ENCODE results near the gene ANKMY1.

Gene ANKMY1

DNA sequence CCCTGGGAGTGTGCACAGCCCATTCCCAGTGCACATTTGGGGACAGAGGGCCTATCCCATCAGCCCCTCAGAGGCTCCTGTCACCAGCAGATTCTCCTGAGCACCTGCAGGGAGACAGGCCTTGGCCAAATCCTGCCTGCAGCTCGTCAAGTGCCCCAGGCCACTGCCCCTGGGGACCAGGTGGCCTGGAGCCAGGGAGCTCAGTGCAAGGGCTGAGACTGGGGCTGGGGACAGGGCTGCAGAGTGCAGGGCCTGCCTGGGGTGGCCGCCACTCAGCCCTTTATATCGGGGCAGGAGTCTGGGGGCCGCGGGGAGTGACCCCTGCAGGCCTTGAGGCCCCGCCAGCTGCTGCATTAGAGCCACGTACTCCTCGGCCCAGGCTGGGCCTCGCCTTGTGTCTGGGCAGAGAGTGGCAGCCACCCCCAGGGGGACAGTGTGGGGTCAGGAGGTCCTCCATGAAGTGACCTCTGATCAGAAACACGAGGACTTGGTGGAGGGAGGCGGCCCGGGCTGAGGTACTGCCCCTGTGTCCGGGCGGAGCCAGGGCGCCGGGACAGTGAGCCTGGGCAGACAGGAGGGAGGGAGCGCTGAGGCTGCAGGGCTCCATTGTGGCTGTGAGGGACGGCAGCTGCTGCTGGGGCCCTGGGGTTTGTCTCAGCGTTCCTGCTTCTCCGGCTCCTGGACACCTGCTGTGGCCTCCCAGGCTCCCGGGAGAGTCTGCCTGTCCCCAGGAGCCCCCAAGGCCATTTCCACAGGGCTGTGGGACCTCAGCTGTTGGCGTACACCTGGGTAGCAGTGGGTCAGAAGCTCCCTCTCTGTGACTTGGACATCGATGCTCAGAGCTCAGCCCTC is 98.2 kb downstream of the ANKMY1 start:
- DNase-seq (ENCODE audit: low read depth in 2 of 2), result no peak

DNA sequence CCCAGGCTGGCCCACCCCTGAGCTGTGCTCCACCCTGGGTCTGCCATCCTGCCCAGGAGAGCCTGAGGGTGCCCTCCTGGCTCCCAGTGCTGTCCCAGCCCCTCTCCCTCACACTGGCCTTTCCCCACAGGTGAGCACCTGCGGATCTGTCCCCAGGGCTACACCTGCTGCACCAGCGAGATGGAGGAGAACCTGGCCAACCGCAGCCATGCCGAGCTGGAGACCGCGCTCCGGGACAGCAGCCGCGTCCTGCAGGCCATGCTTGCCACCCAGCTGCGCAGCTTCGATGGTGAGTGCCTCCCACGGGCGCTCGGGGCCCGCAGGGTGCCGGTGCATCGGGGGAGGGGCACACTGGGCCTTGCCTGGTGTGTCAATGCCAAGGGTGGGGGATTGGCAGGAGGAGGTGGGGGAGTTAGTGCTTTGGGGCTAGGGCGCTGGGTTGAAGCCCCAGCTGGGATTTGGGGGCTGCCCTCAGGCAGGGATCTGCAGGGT is 98.8 kb downstream of the ANKMY1 start:
- no peak for DNase-seq (ENCODE audit: low read depth in 2 of 2)

DNA sequence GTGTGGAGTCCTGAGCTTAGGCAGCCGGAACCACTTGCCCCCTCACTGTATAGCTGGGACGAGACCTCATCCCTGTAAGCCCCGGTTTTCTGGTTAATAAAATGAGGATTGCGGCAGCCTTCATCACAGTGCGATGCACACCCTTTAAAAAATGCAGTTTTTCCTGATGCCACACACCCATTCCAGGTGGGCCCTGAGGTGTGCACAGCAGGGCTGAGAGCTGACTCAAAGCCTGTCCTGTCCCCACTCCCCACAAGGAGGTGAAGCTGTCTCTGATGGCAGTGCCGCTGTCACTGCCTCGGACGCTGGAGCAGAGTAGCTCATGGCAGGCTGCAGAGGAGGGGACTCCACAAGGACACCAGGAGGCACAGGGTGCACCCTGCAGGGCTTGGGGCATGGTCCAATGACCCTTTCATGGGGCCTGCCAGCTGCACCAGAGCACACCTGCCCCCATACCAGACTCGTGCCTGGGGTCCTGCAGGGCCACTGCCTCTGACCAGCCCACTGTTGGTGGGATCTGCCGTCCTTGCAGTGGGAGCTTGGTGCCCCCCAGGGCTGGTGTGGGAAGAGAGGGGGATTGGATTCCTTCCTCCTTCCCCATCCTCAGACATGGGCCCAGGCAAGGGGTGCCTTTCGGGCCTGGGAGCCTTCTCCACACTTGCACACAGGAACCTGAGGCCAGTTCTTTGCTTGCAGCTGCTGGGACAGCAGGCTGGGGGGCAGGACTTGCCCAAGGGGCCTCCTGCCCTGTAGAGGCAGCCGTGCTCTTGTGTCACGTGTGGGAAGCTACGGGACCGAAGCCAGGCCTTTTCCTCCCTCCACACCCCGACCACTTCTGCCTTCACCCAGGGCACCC is 99.5 kb downstream of the ANKMY1 start:
- DNase-seq (ENCODE audit: low read depth in 2 of 2), result no peak

DNA sequence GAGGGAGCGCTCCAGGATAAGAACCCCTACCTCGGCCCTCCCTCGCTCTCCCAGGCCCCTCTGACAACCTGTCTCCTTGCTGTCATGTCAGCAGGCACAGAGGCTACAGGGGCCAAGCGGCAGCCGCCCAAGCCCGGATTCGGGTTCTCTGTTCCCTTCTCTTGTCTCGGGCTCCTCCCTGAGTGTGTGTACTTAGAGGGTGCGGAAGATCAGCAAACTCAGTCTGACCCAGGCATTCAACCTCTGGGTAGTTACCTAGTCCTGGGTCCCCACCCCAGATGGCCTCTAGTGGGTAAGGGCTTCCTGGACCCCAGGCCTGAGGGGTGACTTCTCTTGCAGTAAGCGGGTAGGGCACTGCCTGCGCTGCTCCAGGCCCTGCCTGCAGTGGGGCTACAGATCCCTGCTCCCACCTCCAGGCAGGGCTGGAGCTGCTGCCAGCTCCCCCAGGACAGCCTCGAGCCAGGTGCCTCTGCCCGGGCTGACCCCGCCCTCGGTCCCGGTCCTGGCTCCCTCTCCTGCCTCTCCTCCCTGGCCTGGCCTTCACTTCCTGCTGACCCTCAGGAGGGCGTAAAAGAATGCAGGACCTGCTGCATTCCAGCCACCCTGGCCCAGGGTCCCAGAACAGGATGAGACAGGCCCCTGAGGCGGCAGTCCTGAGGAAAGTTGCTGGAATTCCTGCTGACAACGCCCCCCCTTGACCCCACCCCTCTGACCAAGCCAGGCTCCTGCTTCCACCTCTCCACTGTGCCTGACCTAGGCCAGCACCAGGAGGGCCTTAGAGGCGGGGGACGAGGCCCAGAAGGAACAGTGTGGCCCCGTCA is 100.4 kb downstream of the ANKMY1 start:
- no peak for DNase-seq (ENCODE audit: low read depth in 2 of 2)

DNA sequence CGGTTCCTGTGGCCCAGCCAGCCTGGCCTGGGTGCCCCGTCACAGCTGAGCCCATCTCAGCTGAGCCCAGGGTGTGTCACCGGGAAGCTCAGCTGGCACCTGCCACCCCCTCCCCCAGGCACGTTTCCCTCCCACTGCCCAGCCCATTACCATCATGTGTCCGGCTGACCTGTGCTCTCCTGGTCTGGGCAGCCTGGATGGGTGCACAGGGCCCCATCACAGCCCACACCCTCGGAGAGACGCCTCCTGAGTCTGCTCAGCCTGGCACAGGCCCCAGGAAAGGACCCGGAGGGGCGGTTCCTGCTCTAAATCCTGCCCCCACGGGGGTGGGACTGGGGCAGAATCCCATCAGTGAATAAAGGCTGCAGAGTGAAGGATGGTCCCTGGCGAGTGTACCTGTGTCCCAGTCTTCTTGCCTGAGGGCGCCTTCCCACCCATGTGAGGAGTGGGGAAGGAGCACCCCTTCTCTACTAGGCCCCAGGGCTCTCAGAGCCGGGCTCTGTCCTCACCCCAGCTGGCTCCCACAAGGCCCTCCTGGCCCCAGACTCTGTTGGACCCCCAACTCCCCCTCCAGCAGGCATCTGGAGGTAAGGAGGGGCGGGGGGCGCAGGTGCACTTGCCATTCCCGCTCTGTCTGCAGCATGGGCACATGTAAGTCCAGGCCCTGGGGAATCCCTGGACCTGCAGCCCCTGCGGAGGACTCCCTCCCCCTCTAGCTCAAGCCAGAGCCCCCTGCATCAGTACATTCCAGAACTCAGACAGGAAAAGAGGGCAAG is 101.2 kb downstream of the ANKMY1 start:
- DNase-seq (ENCODE audit: low read depth in 2 of 2), result no peak

DNA sequence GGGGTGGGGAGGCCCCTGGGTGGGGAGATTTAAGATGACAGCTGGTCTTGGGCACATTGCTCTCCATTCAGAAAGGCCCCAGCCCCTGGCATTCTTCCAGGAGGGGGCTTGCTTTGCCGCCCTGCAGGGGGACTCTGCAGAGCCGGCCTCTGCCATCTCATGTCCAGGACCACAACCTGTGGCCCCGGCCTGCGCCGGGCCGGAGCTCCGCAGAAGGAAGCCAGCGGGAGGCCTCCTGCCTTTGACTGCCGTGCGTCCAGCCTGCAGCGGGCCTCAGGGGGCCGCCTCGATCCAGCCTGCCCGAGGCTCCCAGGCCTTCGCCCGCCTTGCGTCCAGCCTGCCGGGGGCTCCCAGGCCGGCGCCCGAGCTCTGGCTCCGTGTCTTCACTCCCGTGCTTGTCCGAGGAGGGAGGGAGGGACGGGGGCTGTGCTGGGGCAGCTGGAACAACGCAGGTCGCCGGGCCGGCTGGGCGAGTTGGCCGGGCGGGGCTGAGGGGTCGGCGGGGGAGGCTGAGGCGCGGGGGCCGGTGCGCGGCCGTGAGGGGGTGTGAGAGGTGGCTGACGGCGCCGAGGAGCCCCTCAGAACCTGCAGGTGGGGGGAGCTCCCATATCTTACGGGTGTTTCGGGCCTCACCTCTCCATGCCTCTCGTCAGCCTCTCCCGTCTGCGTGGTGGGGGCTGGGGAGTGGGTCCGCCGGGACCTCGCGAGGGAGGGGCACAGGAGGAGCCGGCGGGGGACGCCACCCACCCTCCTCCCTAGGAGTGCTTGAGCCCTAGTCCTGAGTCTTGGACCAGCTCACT is 101.9 kb downstream of the ANKMY1 start:
- DNase-seq (ENCODE audit: low read depth in 2 of 2), result no peak

DNA sequence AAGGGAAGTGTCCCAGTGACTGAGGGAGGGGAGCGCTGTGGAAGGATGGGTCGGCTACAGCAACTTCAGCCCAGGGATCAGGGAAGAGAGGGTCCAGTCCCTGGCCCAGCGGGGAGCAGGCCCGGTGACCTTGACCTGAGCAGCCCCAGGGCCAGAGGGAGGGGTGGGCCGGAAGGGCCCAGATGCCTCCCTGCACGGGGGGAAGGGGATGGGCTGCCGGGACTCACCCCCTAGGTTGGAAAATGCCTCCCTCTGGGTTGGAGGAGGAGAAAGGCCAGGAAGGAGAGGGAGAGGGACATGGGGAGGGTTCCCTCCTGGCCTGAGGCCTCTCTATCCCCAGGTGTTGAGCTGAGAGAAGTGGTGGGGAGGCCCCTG is 102.5 kb downstream of the ANKMY1 start:
- DNase-seq (ENCODE audit: low read depth in 2 of 2), result no peak

DNA sequence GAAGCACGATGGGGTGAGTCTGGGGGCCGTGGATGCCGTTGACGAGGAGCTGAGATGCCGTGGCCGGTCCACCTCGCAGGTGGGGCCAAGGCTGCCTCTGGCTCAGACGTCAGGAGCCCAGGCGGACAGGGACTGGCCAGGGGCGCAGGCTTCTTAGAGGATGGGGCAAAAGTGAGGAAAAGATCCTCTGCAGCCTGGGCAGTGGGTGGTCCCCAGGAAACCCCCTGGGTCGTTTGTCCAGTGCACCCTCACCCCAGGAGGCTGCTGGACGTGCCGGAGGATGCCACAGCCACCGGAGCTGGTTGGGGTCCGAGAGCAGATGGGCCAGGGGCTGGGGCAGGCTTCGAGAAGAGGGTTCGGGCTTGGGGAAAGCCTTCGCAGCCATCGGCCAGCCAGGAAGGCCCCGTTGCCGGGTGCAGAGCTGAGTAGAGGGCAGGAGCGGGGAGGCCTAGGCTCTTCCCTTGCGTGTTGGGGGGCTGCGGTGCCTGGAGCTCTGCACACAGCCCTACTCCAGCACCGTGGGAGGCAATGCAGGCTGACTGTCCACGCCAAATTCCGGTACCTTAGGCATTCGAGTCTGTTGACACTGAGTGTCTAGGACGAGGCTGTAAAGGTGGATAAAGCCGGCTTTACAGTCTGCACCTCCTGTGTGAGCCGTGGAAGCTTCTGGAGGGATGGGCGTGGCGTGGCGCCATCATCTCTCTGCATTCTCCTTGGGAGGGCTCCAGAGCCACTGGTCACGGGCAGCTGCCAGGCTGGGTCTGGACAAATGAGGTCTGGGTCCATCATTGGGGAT is 103.5 kb downstream of the ANKMY1 start:
- no peak for DNase-seq (ENCODE audit: low read depth in 2 of 2)

DNA sequence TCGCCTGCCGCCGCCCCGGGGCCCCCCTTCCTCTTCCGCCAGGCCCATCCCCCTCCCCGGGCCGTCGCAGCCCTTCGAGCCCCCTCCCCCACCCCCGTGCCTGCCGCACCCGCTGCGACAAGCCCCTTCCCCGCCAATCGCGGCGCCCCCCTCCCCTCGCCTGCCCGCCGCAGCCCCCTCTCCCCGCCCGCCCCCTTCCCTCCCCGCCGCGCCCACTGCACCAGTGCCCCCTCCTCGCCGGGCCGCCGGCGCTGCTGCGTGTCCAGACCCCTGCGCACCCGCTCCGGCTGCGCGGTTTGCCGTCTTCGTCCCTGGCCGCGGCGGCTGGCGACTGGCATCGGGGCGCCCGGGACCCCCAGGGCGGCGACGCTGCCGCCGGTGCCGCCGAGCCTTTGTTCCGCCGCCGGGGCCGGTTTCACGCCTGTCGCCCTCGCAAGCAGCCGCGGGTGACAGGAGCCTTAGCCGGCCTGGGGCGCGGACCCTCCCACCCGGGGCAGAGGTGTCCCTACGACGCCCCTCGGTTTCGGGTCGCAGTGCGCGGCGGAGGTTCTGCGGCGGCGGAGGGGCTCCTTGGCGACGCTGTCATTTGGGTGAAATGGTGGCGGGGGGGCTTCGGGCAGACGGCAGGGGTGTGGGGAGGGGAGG is 104.2 kb downstream of the ANKMY1 start:
- no peak for DNase-seq (ENCODE audit: low read depth in 2 of 2)

DNA sequence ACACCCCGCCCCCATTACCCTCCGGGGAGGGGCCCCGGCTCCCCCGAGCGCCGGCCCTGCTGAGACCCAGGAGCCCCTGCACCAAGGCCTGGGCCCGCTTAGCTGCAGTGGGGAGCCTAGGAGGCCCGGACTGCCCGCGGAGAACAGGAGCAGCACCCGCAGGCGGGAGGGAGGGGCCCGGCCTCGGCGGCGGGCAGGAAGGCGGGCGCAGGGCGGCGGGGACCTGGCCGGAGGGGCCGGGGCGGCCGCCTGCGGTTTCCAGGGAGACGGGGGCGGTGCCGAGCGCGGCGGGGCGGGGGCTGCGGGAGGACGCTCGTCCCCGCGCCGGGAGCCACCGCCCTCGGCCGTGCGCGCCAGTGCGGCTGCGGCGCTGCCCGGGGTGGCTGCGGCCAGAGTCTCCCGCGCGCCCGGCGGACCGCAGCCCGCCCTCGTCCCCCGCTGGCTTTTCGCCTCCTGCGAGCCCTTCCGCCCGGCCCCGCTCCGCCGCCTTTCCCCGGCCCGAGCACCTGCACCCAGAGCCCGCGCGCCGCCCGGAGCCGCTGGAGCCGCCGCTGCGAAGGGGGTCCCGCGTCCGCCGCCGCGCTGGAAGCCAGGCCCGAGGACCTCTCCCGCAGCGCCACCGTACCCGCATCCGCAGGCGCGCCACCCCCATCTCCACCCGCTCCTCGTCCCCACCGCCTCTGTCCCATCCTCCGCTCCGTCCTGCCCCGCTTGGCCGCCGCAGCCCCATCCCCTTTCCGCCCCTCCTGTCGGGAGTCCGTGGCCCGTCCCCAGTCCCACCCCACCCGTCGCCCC is 105.1 kb downstream of the ANKMY1 start:
- DNase-seq (ENCODE audit: low read depth in 2 of 2), result no peak

DNA sequence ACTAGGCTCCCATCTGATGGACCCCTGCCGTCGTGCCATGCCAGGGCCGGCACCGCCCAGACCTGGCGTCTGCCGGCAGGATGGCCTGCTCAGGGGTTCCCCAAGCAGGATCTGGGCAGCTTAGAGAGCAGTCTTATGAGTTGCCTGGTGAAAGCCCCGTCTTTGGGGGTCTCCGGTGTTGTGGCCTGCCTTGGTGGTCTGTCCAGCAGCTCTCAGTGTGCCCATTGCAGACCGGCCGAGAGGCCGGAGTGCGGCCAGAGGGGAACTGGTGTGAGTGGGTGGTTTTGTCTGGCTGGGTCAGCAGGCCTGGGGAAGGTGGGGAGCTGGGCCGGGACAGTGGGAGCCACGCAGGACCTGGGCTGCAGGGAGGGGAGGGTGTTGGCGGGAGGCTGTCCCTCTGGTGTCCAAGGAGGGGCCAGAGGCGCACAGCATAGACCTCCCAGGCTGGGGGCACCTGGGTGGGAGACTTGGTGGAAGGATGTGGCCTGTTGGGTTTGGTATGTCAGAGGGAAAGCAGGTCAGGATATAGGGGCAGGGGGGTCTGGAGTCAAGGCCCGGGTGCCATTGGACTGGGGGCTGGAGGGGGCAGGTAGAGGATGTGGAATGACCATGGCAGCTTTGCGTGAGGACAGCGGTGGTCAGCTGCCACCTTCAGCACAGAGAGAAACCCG is 105.9 kb downstream of the ANKMY1 start:
- no peak for DNase-seq (ENCODE audit: low read depth in 2 of 2)

DNA sequence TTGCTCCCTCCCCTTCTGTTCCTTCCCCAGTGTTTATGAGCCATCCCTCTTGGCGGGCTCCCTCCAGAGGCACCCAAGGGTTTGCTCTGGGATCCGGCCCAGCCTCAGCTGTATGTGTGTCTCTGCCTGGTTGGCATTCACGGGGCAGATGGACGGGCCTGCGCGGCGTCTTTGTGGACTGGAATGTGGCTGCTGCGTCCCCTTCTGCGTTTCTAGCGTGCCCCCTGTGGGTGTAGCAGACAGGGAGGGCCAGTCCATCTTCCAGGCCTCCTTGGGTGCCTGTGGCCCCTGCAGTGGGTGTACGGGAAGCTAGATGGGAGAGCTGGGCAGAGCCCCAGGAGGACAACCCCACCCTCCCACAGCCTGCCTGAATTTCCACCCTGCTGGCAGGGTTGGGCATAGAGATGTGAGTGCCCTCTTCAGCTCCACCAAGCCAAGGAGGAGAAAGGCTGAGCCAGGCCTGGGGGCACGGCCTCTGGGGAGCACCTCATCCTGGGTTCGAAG is 106.6 kb downstream of the ANKMY1 start:
- no peak for DNase-seq (ENCODE audit: low read depth in 2 of 2)

DNA sequence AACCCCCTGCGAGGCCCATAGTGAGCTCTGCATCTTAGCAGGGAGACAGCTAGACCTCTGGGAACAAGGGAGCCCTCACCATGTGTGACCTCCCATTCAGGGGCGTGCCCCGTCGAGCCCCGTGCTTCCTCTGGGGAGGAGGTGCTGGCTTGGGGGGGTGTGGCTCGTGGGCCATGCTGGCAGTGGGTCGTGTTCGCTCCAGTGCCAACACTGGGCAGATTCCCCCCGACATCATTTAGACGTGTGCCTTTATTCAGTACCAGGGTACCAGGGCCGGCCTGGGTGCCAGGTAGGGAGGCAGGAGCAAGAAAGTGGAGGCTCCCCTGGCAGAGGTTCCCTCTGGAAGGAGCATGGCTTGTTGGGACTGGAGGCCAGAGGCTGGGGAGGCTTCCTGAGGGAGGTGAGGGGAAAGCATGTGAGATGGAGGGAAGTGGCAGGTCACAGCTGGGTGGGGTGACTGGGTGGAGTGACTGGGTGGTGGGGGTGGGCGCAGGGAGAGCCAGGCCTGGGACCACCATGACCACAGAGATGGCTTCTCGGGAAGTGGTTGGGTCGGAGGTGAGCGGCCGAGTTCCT is 107.2 kb downstream of the ANKMY1 start:
- no peak for DNase-seq (ENCODE audit: low read depth in 2 of 2)

DNA sequence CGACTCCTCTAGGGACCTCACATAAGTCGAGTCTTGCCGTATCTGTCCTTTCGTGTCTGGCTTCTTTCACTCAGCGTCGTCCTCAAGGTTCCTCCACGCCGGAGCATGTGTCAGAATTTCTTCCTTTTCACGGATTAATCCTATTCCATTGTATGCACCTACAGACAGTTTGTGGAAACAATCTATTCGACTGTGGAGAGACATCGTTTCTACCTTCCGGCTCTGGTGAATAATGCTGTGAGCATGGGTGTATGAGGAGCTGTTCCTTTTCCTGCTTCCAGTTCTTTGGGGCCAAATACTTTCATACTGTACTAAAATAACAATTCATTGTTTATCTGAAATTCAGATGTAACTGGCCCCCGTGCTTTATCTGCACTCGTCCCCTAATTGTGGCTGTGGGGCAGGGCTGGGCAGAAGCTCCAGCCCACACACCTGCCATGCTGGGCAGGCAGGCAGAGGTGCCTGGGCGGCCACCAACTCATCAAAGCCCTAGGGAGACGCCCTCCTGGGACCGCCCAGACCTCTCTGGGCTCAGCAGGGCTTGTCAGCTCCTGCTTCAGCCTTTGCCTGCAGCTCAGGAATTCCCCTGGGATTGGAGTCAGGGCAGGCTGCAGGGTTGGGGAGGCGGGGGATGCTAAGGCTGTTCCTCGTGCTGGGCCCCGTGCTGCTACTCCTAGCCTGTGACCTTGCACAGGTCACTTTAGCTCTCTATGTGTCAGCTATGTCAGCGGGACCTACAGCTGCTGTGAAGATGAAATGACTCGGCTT is 107.8 kb downstream of the ANKMY1 start:
- no peak for DNase-seq (ENCODE audit: low read depth in 2 of 2)

DNA sequence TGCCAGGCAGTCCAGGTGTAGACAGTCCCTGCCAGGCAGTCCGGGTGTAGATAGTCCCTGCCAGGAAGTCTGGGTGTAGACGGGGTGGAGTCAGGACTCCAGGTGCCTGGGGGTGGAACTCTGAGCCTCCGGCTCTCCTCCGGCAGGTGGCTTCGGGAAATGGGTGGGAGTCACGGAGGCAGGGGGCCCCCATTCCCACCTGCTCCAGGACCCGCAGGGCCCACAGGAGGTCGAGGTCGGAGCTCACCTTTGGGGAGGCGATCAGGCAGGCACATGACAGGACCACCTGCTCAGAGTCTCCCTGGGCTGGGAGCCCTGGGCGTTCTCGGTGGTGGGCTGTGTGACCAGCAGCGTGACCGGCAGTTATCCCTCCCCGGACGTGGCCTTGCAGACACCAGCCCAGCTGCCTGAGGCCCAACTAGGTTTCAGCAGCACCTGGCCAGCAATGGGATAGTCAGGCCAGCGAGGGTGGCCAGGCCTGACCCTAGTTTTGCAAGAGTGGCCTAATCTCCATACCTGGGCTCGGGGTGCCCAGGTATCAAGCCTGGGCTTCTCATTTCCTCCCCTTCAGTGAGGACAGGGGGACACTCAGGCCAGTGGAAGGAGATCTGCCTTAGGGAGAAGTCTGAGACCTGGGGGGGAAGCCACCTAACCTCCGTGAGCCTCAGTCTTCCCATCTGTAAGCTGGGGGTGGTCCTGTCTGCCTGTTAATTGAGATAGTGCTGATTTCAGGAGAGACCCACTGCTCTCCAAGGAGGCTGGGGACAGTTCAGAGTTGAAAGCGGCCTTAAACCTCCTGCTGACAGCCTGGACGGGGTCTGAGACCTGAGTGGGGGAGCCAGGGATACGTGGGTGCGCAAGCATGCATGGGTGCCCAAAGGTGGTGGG is 109.2 kb downstream of the ANKMY1 start:
- no peak for DNase-seq (ENCODE audit: low read depth in 2 of 2)

Data from stimulated activated CD8-positive, alpha-beta memory T cell treated with anti-CD3 and anti-CD28 coated beads, Interleukin-15, amount 100 ng/mL, for 4 hours (primary cell).